ENCODE measurements around the gene RAET1E.
"Not testable (repeated sequence)": the region's sequence is repeated elsewhere in the genome, so short reads cannot be mapped to it uniquely, and the experiment has no call there.

RAET1E gene

DNA sequence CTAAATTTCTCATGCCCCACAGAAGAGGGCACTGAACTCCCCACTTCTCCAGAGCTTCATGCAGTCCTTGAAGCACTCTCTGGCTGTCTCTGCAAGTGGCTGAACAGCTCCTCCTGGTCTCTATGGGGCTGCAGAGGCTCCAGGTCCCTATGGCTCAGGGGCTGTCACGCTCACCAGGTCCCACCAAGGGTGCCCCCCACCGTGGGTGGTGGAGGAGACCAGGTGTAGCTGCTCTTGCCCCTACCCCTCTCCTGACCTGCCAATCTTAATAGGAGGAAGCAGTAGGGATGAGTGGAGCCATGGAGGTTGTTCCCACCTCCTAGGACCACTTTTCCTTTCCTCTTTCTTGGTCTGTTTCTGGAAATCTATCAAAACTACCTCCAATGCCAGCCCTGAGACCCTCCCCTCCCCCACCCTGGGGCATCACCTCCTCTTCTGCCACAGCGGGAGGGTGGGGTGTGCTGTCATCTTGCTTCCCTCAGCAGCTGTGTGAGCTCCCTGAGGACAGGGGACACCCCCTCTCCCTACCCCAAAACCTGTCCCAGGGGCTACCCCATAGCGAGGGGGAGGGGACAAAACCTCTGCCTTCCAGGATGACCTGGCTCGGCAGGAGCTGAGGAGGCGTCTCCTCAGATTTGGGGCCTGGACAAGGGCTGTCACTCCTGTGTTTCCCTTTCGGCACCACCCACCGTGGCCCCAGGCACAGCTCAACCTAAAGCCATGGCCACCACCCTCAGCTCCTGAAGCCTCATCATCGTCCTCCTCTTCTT lies 12.0 kb upstream of the RAET1E start:
- DNase-seq, result no peak

DNA sequence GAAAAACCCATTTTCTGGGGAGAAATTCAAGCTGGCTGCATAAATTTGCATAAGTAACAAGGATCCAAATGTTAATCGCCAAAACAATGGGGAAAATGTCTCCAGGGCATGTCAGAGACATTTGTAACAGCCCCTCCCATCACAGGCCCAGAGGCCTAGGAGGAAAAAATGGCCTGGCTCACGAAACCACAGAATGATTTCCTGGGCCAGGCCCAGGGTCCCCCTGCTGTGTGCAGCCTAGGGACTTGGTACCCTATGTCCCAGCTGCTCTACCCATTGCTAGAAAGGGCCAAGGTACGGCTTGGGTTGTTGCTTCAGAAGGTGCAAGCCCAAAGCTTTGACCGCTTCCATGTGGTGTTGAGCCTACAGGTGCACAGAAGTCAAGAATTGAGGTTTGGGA lies 10.6 kb upstream of the RAET1E start:
- not testable (repeated sequence) for DNase-seq

DNA sequence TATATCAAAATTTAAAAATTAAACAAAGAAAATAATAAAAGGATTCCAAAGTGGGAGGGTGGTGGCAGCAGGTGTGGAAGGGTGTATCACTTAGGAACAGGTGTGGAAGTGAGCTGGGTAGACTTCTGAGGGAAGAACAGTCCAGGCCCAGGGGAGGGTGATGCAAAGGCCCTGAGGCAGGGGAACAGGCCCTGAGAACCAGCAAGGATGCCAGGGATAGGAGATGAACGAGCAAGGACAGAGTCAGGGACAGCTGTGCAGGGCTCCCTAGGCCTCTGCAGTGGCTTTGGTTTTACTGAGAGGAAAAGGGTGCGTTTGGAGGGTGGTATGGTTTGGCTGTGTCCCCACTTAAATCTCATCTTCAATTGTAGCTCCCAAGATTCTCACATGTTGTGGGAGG lies 9.4 kb upstream of the RAET1E start:
- no peak for DNase-seq

DNA sequence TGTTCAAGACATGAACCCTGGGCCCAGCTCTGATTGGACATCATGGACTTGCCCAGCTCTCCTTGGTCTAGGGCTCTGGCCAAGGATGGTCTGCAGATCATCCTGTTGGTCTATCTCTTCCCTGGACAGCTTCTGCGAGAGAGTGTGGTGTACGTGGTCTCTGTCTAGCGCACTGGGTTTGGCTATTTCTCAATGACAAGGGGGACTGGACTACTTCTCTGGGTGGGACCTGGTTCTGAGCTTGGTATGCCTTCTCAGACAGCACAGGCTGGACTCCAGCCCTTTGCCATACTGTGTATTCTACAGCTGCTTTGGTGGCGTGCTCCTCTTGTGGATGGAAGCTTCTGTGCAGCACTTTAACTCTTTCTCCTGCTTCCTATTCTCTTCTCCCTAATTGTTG lies 8.5 kb upstream of the RAET1E start:
- no peak for DNase-seq

DNA sequence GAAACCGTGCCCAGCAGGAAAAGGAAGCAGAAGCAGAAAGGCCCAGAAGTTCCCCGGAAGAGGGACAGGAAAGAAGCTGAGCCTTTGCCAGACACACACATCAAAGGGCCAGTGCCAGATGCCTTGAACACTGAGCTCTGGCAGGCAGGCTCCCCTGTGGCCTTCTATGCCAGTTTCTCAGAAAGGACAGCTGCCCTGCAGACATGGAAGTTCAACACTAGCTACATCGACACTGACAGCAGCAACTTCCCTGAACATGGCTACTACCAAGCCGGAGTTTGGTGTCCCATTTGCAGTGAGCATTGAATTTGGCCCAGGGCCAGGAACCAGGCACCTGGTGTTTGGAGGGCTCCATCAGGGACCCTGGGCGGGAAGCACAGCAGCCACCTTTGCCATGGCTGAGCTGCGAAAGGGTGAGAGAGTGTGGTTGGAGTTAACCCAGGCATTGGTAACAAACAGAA lies 8.0 kb upstream of the RAET1E start:
- no peak for DNase-seq

DNA sequence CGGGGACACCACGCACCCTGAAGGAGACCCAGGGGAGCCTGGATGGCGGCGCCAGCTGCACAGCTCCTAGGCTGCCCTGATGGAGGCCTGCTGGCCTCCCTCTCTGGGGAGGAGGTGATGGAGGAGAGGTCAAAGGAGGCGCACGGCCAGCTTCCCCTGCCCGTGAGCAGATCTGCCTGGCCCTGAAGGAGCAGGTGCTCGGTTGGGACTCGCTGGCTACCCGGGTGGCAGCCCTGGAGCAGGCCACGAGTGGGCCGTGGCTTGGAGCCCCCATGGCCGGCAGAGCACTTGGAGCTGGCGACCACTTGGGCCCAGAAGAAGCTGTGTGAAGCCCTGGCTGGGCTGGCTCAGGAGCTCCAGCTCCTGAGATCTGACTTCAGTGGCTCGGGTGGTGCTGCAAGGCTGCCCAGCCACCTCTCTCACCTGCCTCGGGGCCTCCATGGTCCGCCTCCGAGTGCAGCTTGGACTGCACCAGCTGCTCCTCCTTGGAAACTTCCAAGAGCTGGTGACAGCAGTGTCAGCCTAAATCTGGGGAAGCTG lies 7.5 kb upstream of the RAET1E start:
- DNase-seq, result no peak

DNA sequence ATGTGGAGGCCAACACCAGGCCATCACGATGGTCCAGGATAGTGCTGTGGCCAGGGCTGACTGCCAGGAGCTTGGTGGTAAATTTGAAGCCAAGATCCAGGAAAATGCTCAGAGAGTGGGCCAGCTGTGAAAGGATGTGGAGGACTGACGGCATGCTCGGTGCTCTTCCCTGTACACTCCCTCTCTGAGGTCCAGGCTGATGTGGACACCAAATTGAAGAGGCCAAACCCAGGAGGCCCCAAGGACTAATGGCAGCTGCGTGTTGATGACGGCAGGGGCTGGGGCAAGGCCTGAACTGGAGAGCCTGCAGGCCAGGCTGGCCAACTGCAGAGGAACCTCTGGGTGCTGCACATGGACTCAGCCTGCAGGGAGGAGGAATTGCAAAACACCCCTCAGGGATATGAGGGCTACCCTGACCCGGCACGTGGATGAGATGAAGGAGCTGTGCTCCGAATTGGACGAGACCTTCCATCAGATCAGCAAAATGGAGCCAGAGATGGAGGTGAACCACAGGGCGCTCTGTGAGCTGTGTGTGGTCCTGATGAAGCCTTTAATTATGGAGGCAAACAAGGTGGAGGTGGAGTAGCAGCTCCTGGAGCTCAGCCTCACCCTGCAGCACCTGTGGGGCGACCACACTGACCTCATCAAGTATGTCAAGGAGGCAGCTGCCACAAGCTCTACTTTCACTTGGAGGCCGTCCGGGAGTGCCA lies 6.9 kb upstream of the RAET1E start:
- DNase-seq, result no peak

DNA sequence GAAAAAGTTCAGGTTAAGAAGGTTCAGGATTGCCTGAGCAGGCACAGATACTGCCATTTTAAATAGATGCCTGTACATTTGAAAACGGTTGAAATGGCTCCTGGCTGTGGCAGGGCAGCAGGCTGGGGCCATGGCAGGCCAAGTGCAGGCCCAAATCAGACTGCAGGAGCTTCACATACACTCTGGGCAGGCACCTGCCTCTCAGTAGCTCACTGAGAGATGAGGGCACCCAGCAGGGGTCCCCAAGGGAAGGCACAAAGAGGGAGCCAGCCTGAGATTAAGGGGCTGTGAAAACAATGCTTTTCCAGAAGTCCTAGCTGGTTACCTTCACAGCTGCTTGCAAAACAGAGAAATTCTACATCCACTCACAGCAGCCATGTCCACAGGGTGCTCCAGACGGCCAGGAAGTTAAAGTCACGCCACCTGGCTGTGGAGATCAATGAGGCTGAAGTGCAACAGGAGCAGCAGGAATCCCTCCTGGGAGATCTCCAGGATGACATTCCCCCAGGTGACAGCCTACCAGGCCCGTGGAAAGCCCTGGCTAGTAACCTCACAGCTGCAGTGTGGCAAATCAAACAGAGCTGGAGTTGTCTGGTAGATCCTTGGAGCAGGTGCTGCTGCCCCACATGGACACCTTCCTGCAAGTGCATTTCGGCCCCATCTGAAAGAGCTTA lies 6.2 kb upstream of the RAET1E start:
- no peak for DNase-seq

DNA sequence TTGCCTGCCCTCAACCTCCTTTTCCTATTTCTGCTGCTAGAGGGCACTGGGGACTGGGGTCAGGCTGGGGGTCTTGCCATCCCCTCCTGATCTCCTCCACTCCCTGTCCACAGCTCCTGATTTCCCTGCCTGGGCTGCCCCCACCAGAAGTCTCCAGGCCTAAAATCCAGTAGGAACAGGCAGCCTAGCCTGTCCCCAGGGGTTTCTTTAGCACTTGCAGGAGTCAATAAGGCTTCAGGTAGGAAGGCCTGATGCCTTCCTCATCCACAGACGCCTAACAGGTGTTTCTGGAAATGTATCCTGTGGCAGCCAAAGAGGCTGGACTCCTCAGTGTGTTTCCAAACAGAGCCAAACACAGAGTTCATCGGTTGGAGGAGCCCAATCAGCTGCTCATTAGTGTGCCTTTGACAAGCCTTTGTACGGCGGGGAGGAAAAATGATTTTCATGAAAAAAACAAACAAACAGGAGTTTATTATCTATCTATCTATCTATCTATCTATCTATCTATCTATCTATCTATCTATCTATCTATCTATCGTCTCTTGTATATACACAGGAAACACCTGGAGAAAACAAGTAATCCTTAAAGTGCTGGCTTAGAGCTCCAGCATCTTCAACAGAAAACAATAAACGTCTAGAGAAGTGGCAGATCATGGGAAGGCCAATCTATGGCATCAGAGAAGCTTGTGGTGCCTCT lies 3.7 kb upstream of the RAET1E start:
- no peak for DNase-seq

DNA sequence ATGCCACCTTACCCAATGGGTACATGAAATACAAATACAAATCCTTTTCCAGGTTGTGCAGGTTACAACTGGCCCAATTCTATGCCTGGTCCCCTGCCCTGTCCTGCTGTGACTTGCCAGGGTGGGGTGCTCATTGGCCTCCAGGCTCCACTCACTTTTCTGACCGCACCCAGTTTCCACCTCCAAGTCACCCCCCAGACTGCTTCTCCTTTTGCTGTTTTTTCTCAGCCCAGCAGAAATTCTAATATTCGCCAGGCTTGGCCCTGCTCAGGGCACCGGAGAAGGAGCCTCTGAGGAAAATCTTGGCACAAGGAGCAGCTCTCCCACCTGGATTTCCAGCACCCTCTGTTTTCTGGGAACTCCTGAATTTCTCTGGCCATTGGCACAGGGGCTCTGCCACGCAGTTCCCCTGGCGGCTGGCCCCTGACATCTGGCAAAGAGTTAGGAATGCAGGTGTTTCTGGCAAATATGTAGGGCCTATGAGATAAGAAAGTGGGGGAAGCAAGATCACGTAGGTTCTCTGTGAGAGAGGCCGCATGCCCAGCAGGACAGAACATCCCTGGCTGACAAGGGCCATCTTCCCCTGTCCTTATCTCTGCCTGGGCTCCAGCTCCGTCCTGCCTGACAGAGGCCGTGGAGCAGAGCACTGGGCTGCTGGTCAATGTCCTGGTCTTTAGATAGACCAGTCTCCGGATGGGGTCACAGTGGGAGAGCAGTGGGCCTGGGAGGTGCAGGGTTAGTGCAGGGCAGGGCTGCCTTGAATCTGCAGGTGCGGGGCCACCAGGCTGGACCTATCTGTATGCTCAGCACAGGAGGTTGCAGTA lies 2.9 kb upstream of the RAET1E start:
- no peak for DNase-seq

DNA sequence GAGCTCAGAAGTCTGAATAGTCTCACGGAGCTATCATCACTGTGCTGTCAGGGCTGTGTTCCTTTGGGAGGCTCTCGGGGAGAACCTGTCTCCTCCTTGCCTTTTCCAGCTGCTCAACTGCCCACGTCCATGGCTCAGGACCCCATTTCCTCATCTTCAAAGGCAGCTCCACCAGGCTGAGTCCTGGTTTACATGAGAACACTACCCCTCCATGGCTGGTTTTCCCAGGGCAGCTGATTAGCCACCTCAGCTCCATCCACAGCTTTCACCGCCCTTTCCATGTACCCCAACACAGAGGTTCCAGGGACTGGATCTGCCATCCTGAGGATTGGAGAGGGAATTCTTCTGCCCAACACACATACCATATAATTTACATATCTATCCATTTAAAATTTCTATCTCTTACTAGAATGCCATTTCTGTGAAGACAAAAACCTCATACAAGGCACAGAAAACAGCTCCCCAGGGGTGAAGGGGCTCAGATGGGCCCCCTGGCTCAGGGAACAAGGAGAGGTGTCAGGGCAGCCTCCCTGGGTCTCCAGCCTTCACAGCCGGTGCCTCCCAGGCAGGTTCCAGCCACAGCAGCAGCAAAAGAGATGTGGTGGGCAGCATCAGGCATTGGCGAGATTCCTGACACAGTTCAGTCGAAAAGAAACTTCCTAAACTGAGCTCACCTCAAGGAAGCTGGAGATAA lies 2.2 kb upstream of the RAET1E start:
- DNase-seq, result no peak

DNA sequence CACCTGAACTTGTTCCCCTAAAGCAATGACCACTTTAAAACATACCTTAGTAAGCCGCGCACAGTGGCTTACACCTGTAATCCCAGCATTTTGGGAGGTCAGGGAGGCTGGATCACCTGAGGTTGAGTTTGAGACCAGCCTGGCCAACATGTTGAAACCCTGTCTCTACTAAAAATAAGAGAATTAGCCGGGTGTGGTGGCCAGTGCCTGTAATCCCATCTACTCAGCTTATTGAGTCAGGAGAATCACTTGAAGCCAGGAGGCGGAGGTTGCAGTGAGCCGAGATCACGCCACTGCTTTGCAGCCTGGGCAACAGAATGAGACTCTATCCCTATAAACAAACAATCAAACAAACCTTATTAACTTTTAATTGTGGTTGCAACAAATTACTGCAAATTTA lies 1.6 kb upstream of the RAET1E start:
- no peak for DNase-seq

DNA sequence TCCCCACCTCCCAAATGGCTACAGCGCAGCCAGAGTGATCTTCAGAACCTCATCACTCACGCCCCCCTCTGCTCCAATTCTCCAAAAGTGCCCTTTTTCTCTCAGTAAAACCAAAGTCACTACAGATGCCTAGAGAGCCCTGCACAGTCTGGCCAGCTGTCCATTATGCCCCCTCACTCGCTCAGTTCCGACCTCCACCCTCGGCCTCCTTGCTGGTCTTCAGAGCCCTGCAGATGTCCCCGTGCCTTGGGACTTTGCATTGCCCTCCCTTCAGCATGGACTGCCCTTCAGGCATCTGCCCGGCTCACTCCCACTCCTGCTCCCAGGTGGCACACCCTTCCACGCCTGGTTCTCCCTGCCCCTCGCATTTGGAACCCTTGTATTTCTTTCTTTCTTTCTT lies 1.1 kb upstream of the RAET1E start:
- DNase-seq, result no peak

DNA sequence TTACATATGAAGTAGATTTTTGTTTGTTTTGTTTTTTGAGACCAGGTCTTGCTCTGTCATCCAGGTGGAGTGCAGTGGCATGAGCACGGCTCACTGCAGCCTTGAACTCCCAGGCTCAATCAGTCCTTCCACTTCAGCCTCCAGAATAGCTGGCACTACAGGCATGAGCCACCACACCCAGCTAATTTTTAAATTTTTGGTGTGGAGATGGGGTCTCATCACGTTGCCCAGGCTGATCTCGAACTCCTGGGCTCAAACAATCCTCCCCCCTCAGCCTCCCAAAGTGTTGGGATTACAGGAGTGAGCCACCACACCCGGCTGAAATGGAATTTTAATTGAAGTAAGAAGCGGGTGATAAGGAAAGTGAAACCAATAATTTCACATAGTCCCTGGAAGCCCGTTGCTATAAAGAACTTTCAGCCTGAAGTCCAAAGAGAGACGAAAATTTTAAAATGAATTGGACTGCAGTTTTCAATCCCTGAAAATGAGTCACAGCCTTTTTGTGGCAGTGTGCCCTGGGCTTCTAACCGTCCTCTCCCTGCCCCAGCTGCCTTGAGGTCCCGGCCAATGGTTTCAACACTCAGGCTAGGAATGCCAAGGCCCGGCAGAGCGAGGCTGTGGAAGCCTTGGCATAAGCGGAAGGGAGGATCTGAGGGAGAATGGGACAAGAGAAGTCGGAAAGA lies 757 bp downstream of the RAET1E start:
- no peak for DNase-seq

DNA sequence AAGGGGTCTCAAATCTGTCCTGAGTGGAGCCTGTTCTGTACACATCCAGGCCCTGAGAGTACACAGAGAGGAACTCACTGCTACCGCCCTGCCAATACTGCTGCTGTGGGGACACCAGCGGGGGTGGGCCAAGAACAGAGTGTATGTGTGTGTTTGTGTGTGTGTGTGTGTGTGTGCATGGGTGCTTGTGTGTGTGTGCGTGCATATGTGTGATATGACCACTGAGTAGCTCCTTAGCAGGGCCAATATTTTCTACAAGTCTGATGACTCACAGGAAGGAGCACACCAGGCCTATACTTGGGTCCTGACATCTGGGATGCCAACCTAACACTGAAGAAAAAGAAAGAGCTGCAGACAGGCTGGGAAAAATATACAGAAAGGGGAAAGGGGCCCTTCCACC lies 1.4 kb downstream of the RAET1E start:
- DNase-seq, result no peak

DNA sequence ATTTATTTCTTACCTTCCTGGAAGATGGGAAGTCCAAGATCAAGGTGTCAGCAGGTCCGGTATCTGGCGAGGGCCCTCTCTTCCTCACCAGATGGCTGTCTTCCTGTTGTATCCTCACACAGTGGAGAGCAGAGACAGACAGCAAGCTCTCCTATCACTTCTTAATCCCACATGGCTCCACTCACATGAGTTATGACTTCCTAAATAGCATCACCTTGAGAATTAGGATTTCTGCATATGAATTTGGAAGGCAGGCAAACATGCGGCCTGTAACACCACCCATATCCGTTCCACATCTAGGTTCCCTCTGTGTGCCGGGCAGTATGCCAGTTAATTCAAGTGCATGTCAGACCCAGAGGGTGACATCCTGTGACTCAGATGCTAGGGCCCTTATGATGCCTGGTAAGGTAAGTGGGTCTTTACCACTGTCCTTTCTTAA lies 2.1 kb downstream of the RAET1E start:
- peak; percentile 8 for DNase-seq

DNA sequence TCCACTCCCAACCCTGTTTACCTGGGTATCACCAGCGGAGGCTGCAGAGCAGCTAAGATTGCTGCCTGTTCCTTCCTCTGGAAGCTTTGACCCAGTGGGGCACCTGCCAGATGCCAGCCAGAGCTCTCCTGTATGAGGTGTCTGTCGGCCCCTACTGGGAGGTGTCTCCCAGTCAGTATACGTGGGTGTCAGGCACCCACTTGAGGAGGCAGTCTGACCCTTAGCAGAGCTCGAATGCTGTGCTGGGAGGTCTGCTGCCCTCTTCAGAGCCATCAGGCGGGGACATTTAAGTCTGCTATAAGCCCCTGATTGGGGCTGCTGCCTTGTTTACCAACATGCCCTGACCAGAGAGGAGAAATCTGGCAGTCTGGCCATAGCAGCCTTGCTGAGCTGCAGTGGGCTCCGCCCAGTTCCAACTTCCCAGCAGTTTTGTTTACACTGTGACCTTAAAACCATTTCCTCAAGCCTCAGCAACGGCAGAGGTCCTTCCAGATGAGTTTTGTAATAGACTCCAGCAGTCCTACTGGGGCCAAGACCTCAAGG lies 2.8 kb downstream of the RAET1E start:
- DNase-seq, result no peak

DNA sequence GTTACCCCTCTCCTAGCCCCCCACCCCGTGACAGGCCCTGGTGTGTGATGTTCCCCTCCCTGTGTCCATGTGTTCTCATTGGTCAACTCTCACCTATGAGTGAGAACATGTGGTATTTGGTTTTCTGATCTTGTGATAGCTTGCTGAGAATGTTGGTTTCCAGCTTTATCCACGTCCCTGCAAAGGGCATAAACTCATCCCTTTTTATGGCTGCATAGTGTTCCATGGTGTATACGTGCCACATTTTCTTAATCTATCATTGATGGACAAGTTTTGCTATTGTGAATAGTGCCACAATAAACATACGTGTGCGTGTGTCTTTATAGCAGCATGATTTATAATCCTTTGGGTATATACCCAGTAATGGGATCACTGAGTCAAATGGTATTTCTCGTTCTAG lies 6.0 kb downstream of the RAET1E start:
- not testable (repeated sequence) for DNase-seq

DNA sequence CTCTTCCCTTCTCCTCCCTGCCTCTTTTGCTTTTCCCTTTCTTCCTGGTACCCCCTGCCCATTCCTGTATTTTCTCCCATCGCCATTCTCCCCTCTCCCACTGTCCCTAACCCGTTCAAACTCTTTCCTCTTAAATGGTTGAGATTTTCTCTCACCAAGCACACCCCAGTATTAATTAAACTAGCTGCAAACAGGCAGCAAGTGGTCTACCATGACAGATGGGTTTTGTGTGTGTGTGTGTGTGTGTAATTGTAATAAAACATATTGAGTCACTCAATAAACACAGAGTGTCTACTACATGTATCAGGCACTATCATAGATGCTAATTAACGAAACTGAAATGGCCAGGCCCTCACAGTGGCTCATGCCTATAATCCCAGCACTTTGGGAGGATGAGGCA lies 6.7 kb downstream of the RAET1E start:
- no peak for DNase-seq

DNA sequence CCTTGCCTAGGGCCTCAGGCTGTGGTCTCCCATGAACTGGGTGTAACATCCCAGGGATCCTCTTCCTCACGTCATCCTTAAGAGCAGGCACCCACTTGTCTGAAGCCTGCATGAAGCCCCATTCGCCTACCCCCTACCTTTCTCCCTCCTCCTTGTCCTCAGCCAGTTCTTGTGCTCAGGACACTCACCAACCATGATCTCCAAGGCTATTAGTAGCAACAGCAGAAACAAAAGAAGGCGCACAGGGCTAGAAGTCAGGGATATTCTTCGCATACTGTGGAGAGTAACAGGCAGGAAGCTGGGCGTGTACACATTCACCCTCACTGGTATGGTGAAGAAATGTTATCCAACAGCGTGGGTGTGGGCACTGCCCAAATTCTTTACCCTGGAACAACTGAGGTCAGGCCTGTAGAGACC lies 7.3 kb downstream of the RAET1E start:
- DNase-seq, result no peak

Measured in effector CD4-positive, alpha-beta T cell (primary cell).